Gastrocnemius medialis (tissue), 4 donors: ENCODE results near the gene MAP1LC3B2.

ENCODE experiments used
- POLR2A ChIP-seq, 2 donors: fragments of 450-650 bp; IDR thresholded peaks; one replicate each; pipeline ENCODE4 v1.6.1; 2017; ENCODE audit warnings: antibody characterized with exemption in 2 of 2, mild to moderate bottlenecking in 2 of 2, moderate library complexity in 2 of 2
- TF ChIP-seq, protein P1 (sequence below), 5 experiments: fragments of 450-650 bp in 3 of 5; fragments of 200-600 bp in 2 of 5; sonication (generic) in 2 of 5; IDR thresholded peaks in 4 of 5; conservative IDR thresholded peaks in 1 of 5; 1 replicate in 4 of 5; 2 replicates in 1 of 5; pipeline ENCODE4 v1.5.1; 2016 to 2019; ENCODE audit warnings: antibody characterized with exemption in 5 of 5, mild to moderate bottlenecking in 3 of 5, moderate library complexity in 3 of 5

DNA sequence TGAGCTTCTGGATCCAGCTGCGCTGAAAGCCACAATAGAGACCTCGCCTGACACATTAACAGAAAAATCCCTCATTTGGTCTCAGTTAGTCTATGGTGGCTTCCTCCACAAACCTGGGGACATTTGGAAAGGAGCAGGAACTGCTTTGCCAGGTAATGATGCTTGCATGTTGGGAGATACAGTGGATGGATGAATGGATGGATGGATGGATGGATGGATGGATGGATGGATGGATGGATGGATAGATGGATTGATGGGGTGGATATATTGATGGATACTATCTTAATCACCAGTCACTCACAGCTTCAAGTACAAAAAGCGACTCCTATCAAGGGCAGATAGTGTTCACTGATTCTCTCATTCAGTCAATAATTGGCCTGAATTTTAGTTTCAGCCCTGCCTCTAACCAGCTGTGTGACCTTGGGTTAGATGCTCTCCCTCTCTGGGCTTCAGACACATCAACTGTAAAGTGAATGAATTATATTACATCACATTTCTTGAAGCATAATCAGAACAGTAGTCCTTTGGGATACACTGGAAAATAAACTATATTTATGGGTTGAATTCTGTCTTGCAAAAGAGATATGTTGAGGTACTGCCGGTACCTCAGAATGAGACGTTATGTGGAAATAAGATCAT lies 29.3 kb downstream of the MAP1LC3B2 start:
- TF ChIP-seq, protein P1, sequence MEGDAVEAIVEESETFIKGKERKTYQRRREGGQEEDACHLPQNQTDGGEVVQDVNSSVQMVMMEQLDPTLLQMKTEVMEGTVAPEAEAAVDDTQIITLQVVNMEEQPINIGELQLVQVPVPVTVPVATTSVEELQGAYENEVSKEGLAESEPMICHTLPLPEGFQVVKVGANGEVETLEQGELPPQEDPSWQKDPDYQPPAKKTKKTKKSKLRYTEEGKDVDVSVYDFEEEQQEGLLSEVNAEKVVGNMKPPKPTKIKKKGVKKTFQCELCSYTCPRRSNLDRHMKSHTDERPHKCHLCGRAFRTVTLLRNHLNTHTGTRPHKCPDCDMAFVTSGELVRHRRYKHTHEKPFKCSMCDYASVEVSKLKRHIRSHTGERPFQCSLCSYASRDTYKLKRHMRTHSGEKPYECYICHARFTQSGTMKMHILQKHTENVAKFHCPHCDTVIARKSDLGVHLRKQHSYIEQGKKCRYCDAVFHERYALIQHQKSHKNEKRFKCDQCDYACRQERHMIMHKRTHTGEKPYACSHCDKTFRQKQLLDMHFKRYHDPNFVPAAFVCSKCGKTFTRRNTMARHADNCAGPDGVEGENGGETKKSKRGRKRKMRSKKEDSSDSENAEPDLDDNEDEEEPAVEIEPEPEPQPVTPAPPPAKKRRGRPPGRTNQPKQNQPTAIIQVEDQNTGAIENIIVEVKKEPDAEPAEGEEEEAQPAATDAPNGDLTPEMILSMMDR (IDR thresholded peaks at IDR 0.05 in 4 of 5, conservative IDR thresholded peaks at IDR 0.05 in 1 of 5) = no peak
- TF ChIP-seq POLR2A (IDR thresholded peaks at IDR 0.05) = no peak
